BJ (cell line): ENCODE results near the gene SLC2A14. TPM values are rescaled to one million over a fixed set of nuclear protein-coding genes. Genes with fewer than 3 reads are reported as not detected.
"Not testable (repeated sequence)": the region's sequence is repeated elsewhere in the genome, so short reads cannot be mapped to it uniquely, and the experiment has no call there.

Experiments
- CTCF ChIA-PET: fragments of 350-600 bp; formaldehyde crosslinking; extraction: SDS; loops from one replicate; lab custom pipeline; 2021; ENCODE audit warnings: antibody characterized with exemption, inconsistent platforms; lab: Yijun Ruan, JAX
- POLR2A ChIA-PET: fragments of 300-600 bp; sonication (Branson Sonifier 250); formaldehyde crosslinking; extraction: SDS; loops from one replicate; lab custom pipeline; 2021; ENCODE audit warnings: antibody characterized with exemption; lab: Charles Lee
- DNase-seq: peaks from one replicate; pipeline ENCODE4 v3.0.0-alpha.2; 2011; ENCODE audit warnings: low read depth
- H3K27me3 ChIP-seq: 2 replicates; pipeline ENCODE4 v1.6.0; 2011; ENCODE audit warnings: low read length; ENCODE audit not compliant: control insufficient read depth, insufficient read depth
- H3K36me3 ChIP-seq: 2 replicates; pipeline ENCODE4 v1.5.1; 2011; ENCODE audit warnings: low read length; ENCODE audit not compliant: control insufficient read depth, insufficient read depth
- H3K4me3 ChIP-seq: 2 replicates; pipeline ENCODE4 v1.5.1; 2011; ENCODE audit warnings: low read depth, mild to moderate bottlenecking, control low read depth, low read length
- CTCF ChIP-seq: IDR thresholded peaks from 2 replicates; pipeline ENCODE4 v1.5.1; 2011; ENCODE audit warnings: low read depth, mild to moderate bottlenecking, control low read depth, inconsistent platforms, low read length, moderate library complexity; ENCODE audit not compliant: insufficient read depth
- polyA plus RNA-seq: library from polyadenylated mRNA; depleted of rRNA; stranded (reverse); fragments of >200 nt; gene quantifications from 2 replicates; pipeline ENCODE4 v1.2.3, GENCODE V29; 2011

Gene SLC2A14
- polyA plus RNA-seq, 1 experiment = not detected

- Histone ChIP-seq H3K27me3 (no peaks in the 10 kb centered on the region), H3K4me3 (no peak overlapping the region), H3K36me3 (no peaks in the 10 kb centered on the region)
- no peak for TF ChIP-seq CTCF
- no peak for DNase-seq
- ChIA-PET CTCF (interaction anchor here (0.6 to 1.7 kb wide), 3 partner anchors 12 to 421 kb away, joined by 3 to 5 read pairs (median 3); no protein-coding TSS in a partner anchor), POLR2A (no interaction called here)
Measured at GRCh38 chr12:7797698-7798398, 74.9 kb downstream of the SLC2A14 start.

- POLR2A ChIA-PET, H3K36me3 ChIP-seq, H3K4me3 ChIP-seq, H3K27me3 ChIP-seq, DNase-seq: not testable (repeated sequence)
- CTCF ChIA-PET = interaction anchor here (0.6 to 1.2 kb wide), 2 partner anchors 9 to 422 kb away, joined by 3 read pairs; no protein-coding TSS in a partner anchor
Measured at GRCh38 chr12:7797269-7797668, 75.4 kb downstream of the SLC2A14 start.

- CTCF ChIA-PET = no interaction called here
- TF ChIP-seq CTCF = no peak
Measured at GRCh38 chr12:7793211-7793610, 79.5 kb downstream of the SLC2A14 start.

GRCh38 chr12:7788884-7789528, 83.7 kb downstream of the SLC2A14 start, which contains the start of gene NANOG:
TSS of gene NANOG (plus strand) at chr12:7789402. CDS start at chr12:7789615, 213 bp downstream.
- DNase-seq, CTCF ChIA-PET, H3K4me3 ChIP-seq, H3K27me3 ChIP-seq, H3K36me3 ChIP-seq, POLR2A ChIA-PET: not testable (repeated sequence)

More at GRCh38 chr12:7793211-7793610, 79.5 kb downstream of the SLC2A14 start:
- no peak for DNase-seq
- Histone ChIP-seq H3K4me3 (no peak overlapping the region), H3K27me3 (peaks cover 4% of the 10 kb centered on the region), H3K36me3 (no peaks in the 10 kb centered on the region)
- POLR2A ChIA-PET = no interaction called here

GRCh38 chr12:7788294-7788660, 84.4 kb downstream of the SLC2A14 start:
- no peak for DNase-seq
- CTCF ChIA-PET = no interaction called here
- POLR2A ChIA-PET = no interaction called here
- peaks cover 5% of the 10 kb centered on the region for H3K27me3 ChIP-seq
- TF ChIP-seq CTCF = no peak
- H3K36me3 ChIP-seq = no peaks in the 10 kb centered on the region
- H3K4me3 ChIP-seq = no peak overlapping the region

GRCh38 chr12:7787574-7788293, 85.0 kb downstream of the SLC2A14 start:
- POLR2A ChIA-PET = no interaction called here
- Histone ChIP-seq H3K36me3 (no peaks in the 10 kb centered on the region), H3K27me3 (peaks cover 5% of the 10 kb centered on the region), H3K4me3 (no peak overlapping the region)
- DNase-seq = no peak
- no peak for TF ChIP-seq CTCF
- CTCF ChIA-PET = no interaction called here
